ENCODE results near the gene RIPK3.

The RIPK3 gene

GRCh38 chr14:24290746-24291145 is 49.0 kb downstream of the RIPK3 start:
- Mint-ChIP-seq H3K4me1 (peaks cover 21% of the 10 kb centered on the region), H3K4me3 (no peak overlapping the region), H3K27ac (no peak overlapping the region), H3K9me3 (no peaks in the 10 kb centered on the region), H3K27me3 (no peaks in the 10 kb centered on the region), H3K36me3 (peaks cover 32% of the 10 kb centered on the region)
- CTCF ChIA-PET, result interaction anchor here (0.9 to 5.1 kb wide), 8 partner anchors 9 to 63 kb away, joined by 3 to 34 read pairs (median 8); partner anchors contain the start of genes CIDEB and TINF2
- no peak for DNase-seq

- H3K27me3 Mint-ChIP-seq, result no peaks in the 10 kb centered on the region
- no peaks in the 10 kb centered on the region for H3K9me3 Mint-ChIP-seq
- DNase-seq, result peak; percentile 60
- H3K36me3 Mint-ChIP-seq, result peaks cover 30% of the 10 kb centered on the region
- H3K27ac Mint-ChIP-seq, result no peak overlapping the region
- peaks cover 21% of the 10 kb centered on the region for H3K4me1 Mint-ChIP-seq
- CTCF ChIA-PET, result interaction anchor here (0.8 to 5.1 kb wide), 12 partner anchors 8 to 141 kb away, joined by 3 to 34 read pairs (median 5); partner anchors contain the start of genes CIDEB and TINF2
- no peak overlapping the region for H3K4me3 Mint-ChIP-seq
These were observed 50.0 kb downstream of the RIPK3 start for GRCh38 chr14:24289649-24290280.

- CTCF ChIA-PET, result interaction anchor here (1.4 kb wide), 1 partner anchor 44 kb away, joined by 3 read pairs; no protein-coding TSS in a partner anchor
- no peak for DNase-seq
- H3K4me1 Mint-ChIP-seq, result peaks cover 21% of the 10 kb centered on the region
These were observed 52.8 kb downstream of the RIPK3 start for GRCh38 chr14:24286996-24287395.

More at GRCh38 chr14:24286996-24287395, 52.8 kb downstream of the RIPK3 start:
- Mint-ChIP-seq H3K9me3 (no peaks in the 10 kb centered on the region), H3K27me3 (no peaks in the 10 kb centered on the region), H3K27ac (no peak overlapping the region), H3K4me3 (no peak overlapping the region), H3K36me3 (peaks cover 24% of the 10 kb centered on the region)

Measured in activated naive CD4-positive, alpha-beta T cell treated with anti-CD3 and anti-CD28 coated beads, Interleukin-2, amount 10 ng/mL, durations not matched to agents 7 days and 5 days (primary cell).